ENCODE data around the gene ORMDL1. TPM values are rescaled to one million over a fixed set of nuclear protein-coding genes. Genes with fewer than 3 reads are reported as not detected.
A peak's percentile ranks its signal among the peaks of the same experiment; 100 is the strongest.

ORMDL1 gene
- total RNA-seq, 4 donors from 2014 or later = 62.1 to 88.6 (median 66.2) TPM

DNA sequence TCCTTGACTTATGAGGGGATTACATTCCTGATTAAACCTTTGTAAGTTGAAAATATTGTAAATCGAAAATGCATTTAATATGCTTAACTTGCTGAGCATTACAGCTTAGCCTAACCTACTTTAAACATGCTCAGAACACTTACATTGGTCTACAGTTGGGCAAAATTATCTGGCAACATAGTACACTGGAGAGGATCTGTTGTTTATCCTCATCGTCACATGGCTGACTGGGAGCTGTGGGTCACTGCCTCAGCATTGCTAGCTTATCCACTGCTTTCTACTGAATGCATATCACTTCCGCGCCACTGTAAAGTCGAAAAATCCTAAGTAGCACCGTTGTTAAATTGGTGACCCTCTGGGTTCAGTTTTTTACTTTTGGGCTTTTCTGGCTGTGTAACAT, 13.8 kb upstream of the ORMDL1 start:
- H3K27ac ChIP-seq = peak overlapping the region in 1 of 4 donors; percentile 51
- no peak overlapping the region for H3K4me3 ChIP-seq
- peaks cover 0 to 13% (median 3%) of the 10 kb centered on the region in 4 donors for H3K4me1 ChIP-seq
- H3K27me3 ChIP-seq = no peaks in the 10 kb centered on the region
- 93 to 96% methylated on average over 6 of the region's 6 CpGs for WGBS, 2 donors
- no peak for DNase-seq (ENCODE audit: low spot score in 2 of 2)
- H3K9me3 ChIP-seq = no peaks in the 10 kb centered on the region
- H3K36me3 ChIP-seq = peaks cover 0 to 48% (median 4%) of the 10 kb centered on the region in 3 donors
- no peak for TF ChIP-seq POLR2A (IDR thresholded peaks at IDR 0.05)
- TF ChIP-seq, protein P1, sequence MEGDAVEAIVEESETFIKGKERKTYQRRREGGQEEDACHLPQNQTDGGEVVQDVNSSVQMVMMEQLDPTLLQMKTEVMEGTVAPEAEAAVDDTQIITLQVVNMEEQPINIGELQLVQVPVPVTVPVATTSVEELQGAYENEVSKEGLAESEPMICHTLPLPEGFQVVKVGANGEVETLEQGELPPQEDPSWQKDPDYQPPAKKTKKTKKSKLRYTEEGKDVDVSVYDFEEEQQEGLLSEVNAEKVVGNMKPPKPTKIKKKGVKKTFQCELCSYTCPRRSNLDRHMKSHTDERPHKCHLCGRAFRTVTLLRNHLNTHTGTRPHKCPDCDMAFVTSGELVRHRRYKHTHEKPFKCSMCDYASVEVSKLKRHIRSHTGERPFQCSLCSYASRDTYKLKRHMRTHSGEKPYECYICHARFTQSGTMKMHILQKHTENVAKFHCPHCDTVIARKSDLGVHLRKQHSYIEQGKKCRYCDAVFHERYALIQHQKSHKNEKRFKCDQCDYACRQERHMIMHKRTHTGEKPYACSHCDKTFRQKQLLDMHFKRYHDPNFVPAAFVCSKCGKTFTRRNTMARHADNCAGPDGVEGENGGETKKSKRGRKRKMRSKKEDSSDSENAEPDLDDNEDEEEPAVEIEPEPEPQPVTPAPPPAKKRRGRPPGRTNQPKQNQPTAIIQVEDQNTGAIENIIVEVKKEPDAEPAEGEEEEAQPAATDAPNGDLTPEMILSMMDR (IDR thresholded peaks at IDR 0.05) = no peak
- TF ChIP-seq EP300 (IDR thresholded peaks at IDR 0.05) = no peak

DNA sequence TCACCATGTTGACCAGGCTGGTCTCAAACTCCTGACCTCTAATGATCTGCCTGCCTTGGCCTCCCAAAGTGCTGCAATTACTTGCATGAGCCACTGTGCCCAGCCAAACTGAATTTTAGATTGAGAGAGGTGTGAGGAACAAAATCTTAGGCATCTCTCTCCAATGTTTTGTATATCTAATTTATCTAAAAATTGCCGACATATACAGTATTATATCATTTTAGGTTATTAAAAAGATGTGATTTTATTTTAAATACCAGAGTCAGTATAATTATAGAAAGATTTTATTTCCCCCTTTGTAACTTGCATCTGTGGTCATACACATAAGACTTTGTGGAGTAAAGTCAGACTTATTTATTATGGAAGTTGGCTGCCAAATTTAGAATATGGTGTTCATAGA, 10.2 kb upstream of the ORMDL1 start:
- Histone ChIP-seq H3K36me3 (peaks cover 0 to 69% (median 8%) of the 10 kb centered on the region in 3 donors), H3K4me1 (peaks cover 0 to 13% (median under 1%) of the 10 kb centered on the region in 4 donors), H3K9me3 (no peaks in the 10 kb centered on the region), H3K27ac (no peak overlapping the region), H3K4me3 (no peak overlapping the region), H3K27me3 (no peaks in the 10 kb centered on the region)
- no peak for DNase-seq (ENCODE audit: low spot score in 2 of 2)
- TF ChIP-seq, protein P1 (IDR thresholded peaks at IDR 0.05) = no peak
- TF ChIP-seq POLR2A (IDR thresholded peaks at IDR 0.05) (no peak), EP300 (IDR thresholded peaks at IDR 0.05) (no peak)
- WGBS, 2 donors = 95 to 98% methylated on average over 1 of the region's 1 CpG

DNA sequence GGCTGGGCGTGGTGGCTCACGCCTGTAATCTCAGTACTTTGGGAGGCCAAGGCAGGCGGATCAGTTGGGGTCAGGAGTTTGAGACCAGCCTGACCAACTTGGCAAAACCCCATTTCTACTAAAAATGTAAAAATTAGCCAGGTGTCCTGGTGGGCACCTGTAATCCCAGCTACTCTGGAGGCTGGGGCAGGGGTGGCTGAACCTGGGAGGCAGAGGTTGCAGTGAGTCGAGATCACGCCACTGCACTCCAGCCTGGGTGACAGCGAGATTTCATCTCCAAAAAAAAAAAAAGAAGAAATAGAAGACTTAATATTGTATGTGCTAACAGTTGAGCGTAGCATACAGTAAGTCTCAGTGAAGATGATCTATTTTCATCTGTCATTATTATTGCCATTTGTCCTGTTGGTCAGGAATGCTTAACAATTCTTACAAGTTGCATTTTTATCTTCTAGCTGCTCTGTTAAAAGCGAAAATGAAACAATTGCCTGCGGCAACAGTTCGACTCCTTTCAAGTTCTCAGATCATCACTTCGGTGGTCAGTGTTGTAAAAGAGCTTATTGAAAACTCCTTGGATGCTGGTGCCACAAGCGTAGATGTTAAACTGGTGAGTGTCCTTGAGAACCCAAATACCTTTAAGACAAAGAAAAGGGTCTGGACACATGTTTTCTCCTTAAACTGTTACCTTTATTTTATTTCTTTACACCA, 7.4 kb upstream of the ORMDL1 start:
- no peaks in the 10 kb centered on the region for H3K9me3 ChIP-seq
- no peak for DNase-seq (ENCODE audit: low spot score in 2 of 2)
- H3K27ac ChIP-seq = no peak overlapping the region
- 86 to 88% methylated on average over 12 of the region's 12 CpGs for WGBS, 2 donors
- H3K27me3 ChIP-seq = no peaks in the 10 kb centered on the region
- H3K4me3 ChIP-seq = no peak overlapping the region
- H3K4me1 ChIP-seq = no peaks in the 10 kb centered on the region
- no peak for TF ChIP-seq POLR2A (IDR thresholded peaks at IDR 0.05)
- TF ChIP-seq EP300 (IDR thresholded peaks at IDR 0.05) = no peak
- TF ChIP-seq, protein P1 (IDR thresholded peaks at IDR 0.05) = no peak
- peaks cover 0 to 55% (median 8%) of the 10 kb centered on the region in 3 donors for H3K36me3 ChIP-seq

DNA sequence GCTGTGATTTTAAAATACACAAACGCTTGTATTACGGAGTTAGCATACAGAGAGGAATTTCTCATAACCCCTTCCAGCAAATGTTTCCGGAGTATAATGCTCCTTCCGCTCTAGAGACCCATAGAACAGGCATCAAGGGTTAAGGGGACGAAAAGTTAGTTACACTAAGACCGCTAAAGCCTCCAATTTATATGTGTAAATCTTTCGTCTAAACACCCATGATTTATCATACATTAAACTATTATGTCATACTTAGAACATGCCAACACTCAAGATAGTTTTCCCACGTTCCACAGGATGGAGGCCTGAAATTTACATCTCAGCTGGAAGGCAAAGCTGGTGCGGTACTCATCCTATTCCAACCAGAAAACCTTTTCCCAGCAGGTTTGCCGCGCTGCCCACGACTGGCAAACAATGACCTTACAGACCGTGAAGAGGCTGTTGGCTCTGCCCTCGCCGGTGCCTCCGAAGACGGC, 650 bp downstream of the ORMDL1 start:
- WGBS, 2 donors = 0 to 2% methylated on average over 12 to 17 of the region's 17 CpGs
- no peak for TF ChIP-seq EP300 (IDR thresholded peaks at IDR 0.05)
- no peak for TF ChIP-seq POLR2A (IDR thresholded peaks at IDR 0.05)
- TF ChIP-seq, protein P1 (IDR thresholded peaks at IDR 0.05) = no peak
- H3K9me3 ChIP-seq = no peaks in the 10 kb centered on the region

DNA sequence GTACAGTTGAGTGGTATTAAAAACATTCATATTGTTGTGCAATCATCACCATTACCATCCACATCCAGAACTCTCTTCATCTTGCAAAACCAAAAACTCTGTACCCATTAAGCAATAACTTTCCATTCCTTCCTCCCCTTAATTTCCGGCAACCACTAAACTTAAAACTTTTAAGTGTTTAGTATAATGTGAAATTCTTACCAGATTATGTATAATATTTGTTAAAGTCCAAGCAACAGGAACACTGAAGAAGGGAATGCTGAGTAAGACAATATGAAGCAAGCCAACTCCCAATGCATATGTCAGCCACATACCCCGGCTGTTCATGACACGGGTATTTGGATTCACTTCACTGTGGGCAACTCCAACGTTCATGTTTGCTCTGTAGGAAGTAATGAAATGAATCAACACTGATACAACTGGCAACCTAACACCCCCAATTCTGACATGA, 1.9 kb downstream of the ORMDL1 start:
- H3K4me1 ChIP-seq = peaks cover 0 to 46% (median 17%) of the 10 kb centered on the region in 4 donors
- H3K9me3 ChIP-seq = no peaks in the 10 kb centered on the region
- 62 to 74% methylated on average over 4 of the region's 4 CpGs for WGBS, 2 donors
- DNase-seq (ENCODE audit: low spot score in 2 of 2) = no peak
- peak overlapping the region in 2 of 4 donors; percentile 93 to 98 for H3K27ac ChIP-seq
- H3K4me3 ChIP-seq = peak overlapping the region in 1 of 4 donors; percentile 94
- TF ChIP-seq POLR2A (IDR thresholded peaks at IDR 0.05) (no peak), EP300 (IDR thresholded peaks at IDR 0.05) (peak in 1 of 2 donors; percentile 32)
- TF ChIP-seq, protein P1 (IDR thresholded peaks at IDR 0.05) = no peak
- peaks cover 0 to 35% (median 7%) of the 10 kb centered on the region in 3 donors for H3K36me3 ChIP-seq
- H3K27me3 ChIP-seq = no peaks in the 10 kb centered on the region

More for the DNA sequence above, 650 bp downstream of the ORMDL1 start:
- Histone ChIP-seq H3K36me3 (peaks cover 0 to 23% (median 4%) of the 10 kb centered on the region in 3 donors), H3K27me3 (no peaks in the 10 kb centered on the region), H3K27ac (peak overlapping the region; percentile 87 to 98 (median 94)), H3K4me3 (peak overlapping the region; percentile 57 to 94 (median 84)), H3K4me1 (peaks cover 0 to 46% (median 17%) of the 10 kb centered on the region in 4 donors)
- DNase-seq (ENCODE audit: low spot score in 2 of 2) = no peak

All from tibial nerve (tissue), 4 donors.